CD4-positive, alpha-beta T cell (primary cell): ENCODE data around the gene CDH4. TPM values are rescaled to one million over a fixed set of nuclear protein-coding genes. Genes with fewer than 3 reads are reported as not detected.

Experiments used
- ATAC-seq: fragments of 200-7000 bp; cut with Tn5 transposase; one replicate; pipeline ENCODE4 v1.10.0; 2022; ENCODE audit warnings: mild to moderate bottlenecking; ENCODE audit not compliant: poor library complexity
- CTCF ChIA-PET: fragments of 350-600 bp; sonication (Branson Sonifier 250); formaldehyde crosslinking; loops from one replicate; lab custom pipeline; 2021; ENCODE audit warnings: antibody characterized with exemption, inconsistent platforms; lab: Charles Lee
- POLR2A ChIA-PET: fragments of 350-600 bp; sonication (Branson Sonifier 250); formaldehyde crosslinking; loops from one replicate; lab custom pipeline; 2021; ENCODE audit warnings: antibody characterized with exemption, inconsistent platforms; lab: Charles Lee
- DNase-seq, 14 experiments: peaks; one replicate each; pipeline ENCODE4 v3.0.0-alpha.2; 2013 to 2020; ENCODE audit warnings: mixed read lengths in 2 of 14
- H3K27ac ChIP-seq, 2 donors: one replicate each; pipeline versions ENCODE4 v1.5.1 to v1.7.0; 2013; ENCODE audit warnings: low read length in 2 of 2, low read depth in 1 of 2, mild to moderate bottlenecking in 1 of 2
- H3K27me3 ChIP-seq, 2 experiments: 1 replicate in 1 of 2; 2 replicates in 1 of 2; pipeline versions ENCODE4 v1.6.1 to v1.7.0; 2013; ENCODE audit warnings: low read length in 2 of 2, control low read depth in 1 of 2, mild to moderate bottlenecking in 1 of 2, moderate library complexity in 1 of 2; ENCODE audit not compliant: insufficient read depth in 2 of 2, control insufficient read depth in 1 of 2
- H3K36me3 ChIP-seq: one replicate; pipeline ENCODE4 v1.6.1; 2013; ENCODE audit warnings: low read length, control low read depth; ENCODE audit not compliant: insufficient read depth
- H3K4me1 ChIP-seq: one replicate; pipeline ENCODE4 v1.6.1; 2013; ENCODE audit warnings: low read length, control low read depth; ENCODE audit not compliant: insufficient read depth
- H3K4me3 ChIP-seq: one replicate; pipeline ENCODE4 v1.5.1; 2013; ENCODE audit warnings: mild to moderate bottlenecking, low read length, moderate library complexity
- H3K9me3 ChIP-seq, 2 experiments: 1 replicate in 1 of 2; 2 replicates in 1 of 2; pipeline versions ENCODE4 v1.6.1 to v1.7.0; 2013; ENCODE audit warnings: low read length in 2 of 2, mild to moderate bottlenecking in 2 of 2, control low read depth in 1 of 2, moderate library complexity in 1 of 2; ENCODE audit not compliant: control insufficient read depth in 1 of 2, insufficient read depth in 1 of 2
- H3K27ac Mint-ChIP-seq: one replicate; pipeline ENCODE4 v1.8.0; 2020; ENCODE audit warnings: mixed read lengths
- H3K27me3 Mint-ChIP-seq: one replicate; pipeline ENCODE4 v1.8.0; 2021; ENCODE audit warnings: mixed read lengths
- H3K36me3 Mint-ChIP-seq: one replicate; pipeline ENCODE4 v1.8.0; 2021; ENCODE audit warnings: low read depth, mixed read lengths
- H3K4me1 Mint-ChIP-seq: one replicate; pipeline ENCODE4 v1.8.0; 2021; ENCODE audit warnings: low read depth, mixed read lengths
- H3K4me3 Mint-ChIP-seq: one replicate; pipeline ENCODE4 v1.8.0; 2020; ENCODE audit warnings: mild to moderate bottlenecking, mixed read lengths
- H3K9me3 Mint-ChIP-seq: one replicate; pipeline ENCODE4 v1.8.0; 2020; ENCODE audit warnings: mixed read lengths
- CTCF ChIP-seq: fragments of 200-600 bp; IDR thresholded peaks from one replicate; pipeline ENCODE4 v1.8.0; 2022; ENCODE audit warnings: antibody characterized with exemption, mild to moderate bottlenecking
- intact Hi-C, 2 experiments: fragments of 100-400 bp; cut with DNase I in 1 of 2; cut with micrococcal nuclease in 1 of 2; formaldehyde crosslinking; loops; one replicate each; pipeline versions ENCODE4 v1.15.1 to v1.9.0; 2023 to 2025; cut with DNase I, micrococcal nuclease
- total RNA-seq, 174 experiments: library from RNA in 2 of 174; stranded (reverse) in 2 of 174; gene quantifications; one replicate each; pipeline ENCODE4 v1.2.3 and lab custom pipeline; 2021 to 2026

CDH4 gene
- total RNA-seq, 2 experiments from 2014 or later, result 0.11 TPM

GRCh38 chr20:61238813-61239212 lies 13.2 kb upstream of the CDH4 start:
- ChIA-PET CTCF (no interaction called here), POLR2A (no interaction called here)
- no peak overlapping the region for H3K27ac Mint-ChIP-seq
- no peak overlapping the region for H3K4me3 ChIP-seq
- no peaks in the 10 kb centered on the region for H3K27me3 ChIP-seq
- no peaks in the 10 kb centered on the region for H3K4me1 ChIP-seq
- DNase-seq (no peak), ATAC-seq (no peak)
- H3K27ac ChIP-seq, result no peak overlapping the region
- no peaks in the 10 kb centered on the region for H3K9me3 Mint-ChIP-seq
- no peaks in the 10 kb centered on the region for H3K36me3 Mint-ChIP-seq
- H3K36me3 ChIP-seq, result no peaks in the 10 kb centered on the region
- peaks cover 7% of the 10 kb centered on the region for H3K27me3 Mint-ChIP-seq
- H3K9me3 ChIP-seq, result peaks cover 0 to 9% of the 10 kb centered on the region in 2 experiments
- no peak overlapping the region for H3K4me3 Mint-ChIP-seq
- no peaks in the 10 kb centered on the region for H3K4me1 Mint-ChIP-seq
- TF ChIP-seq CTCF, result no peak
- intact Hi-C loops, result no loop called here

DNA sequence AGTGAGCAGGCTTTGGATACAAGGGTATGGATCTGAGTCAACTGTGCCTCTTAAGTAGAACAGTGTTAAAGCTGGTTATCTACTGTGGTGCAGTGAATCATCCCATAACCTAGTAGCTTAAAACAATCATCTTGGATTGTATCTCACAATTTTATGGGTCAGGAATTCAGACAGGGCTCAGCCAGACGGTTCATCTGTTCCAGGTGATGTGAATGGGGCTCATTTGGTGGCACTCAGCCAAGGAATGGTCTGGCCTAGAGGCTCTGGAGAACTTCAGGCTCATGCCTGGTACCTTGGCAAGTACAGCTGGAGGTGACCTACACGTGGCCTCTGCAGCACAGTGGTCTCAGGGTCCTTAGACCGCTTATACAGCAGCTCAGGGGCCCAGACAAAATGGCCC lies 11.2 kb upstream of the CDH4 start:
- Mint-ChIP-seq H3K27ac (no peak overlapping the region), H3K4me1 (no peaks in the 10 kb centered on the region), H3K4me3 (no peak overlapping the region), H3K36me3 (no peaks in the 10 kb centered on the region), H3K9me3 (no peaks in the 10 kb centered on the region), H3K27me3 (peaks cover 7% of the 10 kb centered on the region)
- Histone ChIP-seq H3K4me3 (no peak overlapping the region), H3K4me1 (no peaks in the 10 kb centered on the region), H3K9me3 (peaks cover 0 to 9% of the 10 kb centered on the region in 2 experiments), H3K36me3 (no peaks in the 10 kb centered on the region), H3K27ac (no peak overlapping the region), H3K27me3 (no peaks in the 10 kb centered on the region)
- ChIA-PET CTCF (no interaction called here), POLR2A (no interaction called here)
- intact Hi-C loops, result no loop called here
- TF ChIP-seq CTCF, result no peak
- no peak for DNase-seq
- no peak for ATAC-seq

GRCh38 chr20:61244213-61244612 lies 7.8 kb upstream of the CDH4 start:
- H3K27me3 Mint-ChIP-seq, result peaks cover 14% of the 10 kb centered on the region
- peaks cover 0 to 5% of the 10 kb centered on the region in 2 experiments for H3K27me3 ChIP-seq
- CTCF ChIA-PET, result no interaction called here
- H3K27ac ChIP-seq, result no peak overlapping the region
- H3K4me3 Mint-ChIP-seq, result no peak overlapping the region
- H3K9me3 Mint-ChIP-seq, result no peaks in the 10 kb centered on the region
- intact Hi-C loops, result no loop called here
- POLR2A ChIA-PET, result no interaction called here
- no peak for ATAC-seq
- no peak overlapping the region for H3K27ac Mint-ChIP-seq
- no peak for DNase-seq
- no peaks in the 10 kb centered on the region for H3K36me3 Mint-ChIP-seq
- peaks cover 0 to 9% of the 10 kb centered on the region in 2 experiments for H3K9me3 ChIP-seq
- H3K4me3 ChIP-seq, result no peak overlapping the region
- no peaks in the 10 kb centered on the region for H3K36me3 ChIP-seq
- no peak for TF ChIP-seq CTCF
- no peaks in the 10 kb centered on the region for H3K4me1 ChIP-seq
- H3K4me1 Mint-ChIP-seq, result no peaks in the 10 kb centered on the region
